ENCODE data around the gene ARTN.

The ARTN gene

DNA sequence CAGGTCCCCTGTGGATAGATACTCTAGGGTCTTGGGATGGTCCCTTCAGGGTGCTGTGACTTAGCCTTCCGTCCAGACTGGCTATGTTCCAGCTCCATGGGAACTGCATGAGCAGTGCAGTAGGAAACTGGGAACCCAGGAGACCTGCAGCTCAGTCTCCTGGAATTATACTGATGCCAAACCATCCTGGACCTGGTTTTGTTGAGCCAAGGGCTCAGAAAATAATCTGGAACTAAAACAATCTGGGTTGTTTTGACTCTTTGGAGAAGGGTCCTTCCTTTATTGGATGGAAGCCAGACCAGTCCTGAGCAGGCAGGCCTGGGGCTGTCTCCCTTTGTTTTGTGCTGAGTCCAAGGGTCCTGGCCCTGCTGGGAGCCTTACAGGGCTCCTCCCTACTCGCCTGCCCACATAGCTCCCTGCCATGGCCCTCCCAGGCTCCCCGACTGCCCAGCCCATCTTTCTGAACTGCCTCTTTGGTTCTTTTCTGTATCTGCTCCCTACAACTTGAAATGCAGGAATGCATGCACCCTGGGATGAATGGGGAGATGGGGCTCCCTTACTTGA, 14.4 kb downstream of the ARTN start:
- TF ChIP-seq CEBPB (IDR thresholded peaks at IDR 0.05) (no peak), TCF12 (IDR thresholded peaks at IDR 0.05; ENCODE audit: low read depth) (no peak), TAF1 (IDR thresholded peaks at IDR 0.05; ENCODE audit: low read depth) (no peak), CREB1 (IDR thresholded peaks at IDR 0.05; ENCODE audit: low read depth) (no peak), ZBTB7A (IDR thresholded peaks at IDR 0.05; ENCODE audit: low read depth) (no peak), TEAD4 (IDR thresholded peaks at IDR 0.05) (no peak), EGR1 (IDR thresholded peaks at IDR 0.05) (no peak), YY1 (IDR thresholded peaks at IDR 0.05; ENCODE audit: low read depth) (no peak), FOXM1 (IDR thresholded peaks at IDR 0.05; ENCODE audit: borderline replicate concordance, low read depth) (no peak), EP300 (IDR thresholded peaks at IDR 0.05; ENCODE audit: borderline replicate concordance) (no peak), NFIC (IDR thresholded peaks at IDR 0.05) (no peak)
- TF ChIP-seq, protein P1, sequence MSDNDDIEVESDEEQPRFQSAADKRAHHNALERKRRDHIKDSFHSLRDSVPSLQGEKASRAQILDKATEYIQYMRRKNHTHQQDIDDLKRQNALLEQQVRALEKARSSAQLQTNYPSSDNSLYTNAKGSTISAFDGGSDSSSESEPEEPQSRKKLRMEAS (IDR thresholded peaks at IDR 0.05) = no peak
- TF ChIP-seq, protein P2, sequence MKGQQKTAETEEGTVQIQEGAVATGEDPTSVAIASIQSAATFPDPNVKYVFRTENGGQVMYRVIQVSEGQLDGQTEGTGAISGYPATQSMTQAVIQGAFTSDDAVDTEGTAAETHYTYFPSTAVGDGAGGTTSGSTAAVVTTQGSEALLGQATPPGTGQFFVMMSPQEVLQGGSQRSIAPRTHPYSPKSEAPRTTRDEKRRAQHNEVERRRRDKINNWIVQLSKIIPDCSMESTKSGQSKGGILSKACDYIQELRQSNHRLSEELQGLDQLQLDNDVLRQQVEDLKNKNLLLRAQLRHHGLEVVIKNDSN (IDR thresholded peaks at IDR 0.05) = no peak

DNA sequence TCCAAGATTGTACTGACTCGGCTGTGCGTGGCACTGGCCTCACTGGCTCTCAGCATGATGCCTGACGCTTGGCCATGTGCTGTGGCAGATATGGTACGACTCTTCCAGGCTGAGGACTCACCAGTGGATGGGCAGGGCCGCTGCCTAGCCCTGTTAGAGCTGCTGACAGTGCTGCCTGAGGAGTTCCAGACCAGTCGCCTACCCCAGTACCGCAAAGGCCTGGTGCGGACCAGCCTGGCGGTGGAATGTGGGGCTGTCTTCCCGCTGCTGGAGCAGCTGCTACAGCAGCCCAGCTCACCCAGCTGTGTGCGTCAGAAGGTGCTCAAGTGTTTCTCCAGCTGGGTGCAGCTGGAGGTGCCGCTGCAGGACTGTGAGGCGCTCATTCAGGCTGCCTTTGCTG, 16.1 kb downstream of the ARTN start:
- TF ChIP-seq NFIC (IDR thresholded peaks at IDR 0.05) = no peak
- TF ChIP-seq EGR1 (IDR thresholded peaks at IDR 0.05) = no peak
- no peak for TF ChIP-seq EP300 (IDR thresholded peaks at IDR 0.05; ENCODE audit: borderline replicate concordance)
- TF ChIP-seq TEAD4 (IDR thresholded peaks at IDR 0.05) = no peak
- no peak for TF ChIP-seq YY1 (IDR thresholded peaks at IDR 0.05; ENCODE audit: low read depth)
- TF ChIP-seq FOXM1 (IDR thresholded peaks at IDR 0.05; ENCODE audit: borderline replicate concordance, low read depth) = no peak
- TF ChIP-seq, protein P1 (IDR thresholded peaks at IDR 0.05) = no peak
- no peak for TF ChIP-seq TCF12 (IDR thresholded peaks at IDR 0.05; ENCODE audit: low read depth)
- TF ChIP-seq CEBPB (IDR thresholded peaks at IDR 0.05) = no peak
- no peak for TF ChIP-seq CREB1 (IDR thresholded peaks at IDR 0.05; ENCODE audit: low read depth)

DNA sequence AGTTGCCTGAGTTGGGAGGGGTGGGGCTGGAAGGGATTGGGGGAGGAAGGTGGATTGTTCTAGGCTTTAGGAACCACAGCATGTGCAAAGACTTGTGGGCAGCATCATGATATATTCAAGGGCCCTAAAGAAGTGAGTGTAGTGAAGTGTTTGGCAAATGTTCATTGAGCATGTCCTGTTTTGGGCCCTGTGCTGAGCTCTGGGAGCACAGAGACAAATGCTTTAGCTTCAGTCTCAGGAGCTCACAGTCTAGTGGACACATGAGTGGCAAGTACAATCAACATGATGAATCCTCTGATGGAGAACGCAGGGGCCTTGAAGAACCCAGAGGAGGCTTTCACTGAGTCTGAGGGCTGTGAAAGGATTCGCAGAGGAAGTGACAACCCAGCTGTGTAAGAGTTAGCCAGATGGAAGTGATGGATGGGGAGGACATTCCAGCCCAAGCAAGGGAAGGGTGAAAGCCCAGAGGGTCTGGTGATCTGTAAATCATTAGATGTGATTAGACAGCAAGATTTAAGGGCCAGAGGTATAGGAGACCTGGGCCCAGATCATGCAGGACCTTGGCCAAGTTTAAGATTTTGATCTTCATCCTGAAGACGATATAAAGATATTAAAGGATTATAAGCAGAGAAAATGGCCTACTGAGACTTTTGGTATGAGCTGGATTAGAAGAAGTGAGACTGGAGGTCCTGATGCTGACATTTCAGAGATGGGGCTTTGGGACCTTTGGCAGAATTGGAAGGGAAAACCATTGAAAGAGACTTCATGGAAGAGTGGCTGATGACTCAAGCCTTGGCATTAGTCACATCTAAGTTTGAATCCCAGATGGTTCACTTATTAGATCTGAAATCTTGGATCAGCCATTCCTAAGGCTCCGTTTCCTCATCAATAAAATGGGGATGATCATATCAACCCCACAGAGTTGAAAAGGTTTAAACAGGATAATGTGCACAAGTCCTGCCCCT, 17.7 kb downstream of the ARTN start:
- TF ChIP-seq TAF1 (IDR thresholded peaks at IDR 0.05; ENCODE audit: low read depth) = no peak
- no peak for TF ChIP-seq TEAD4 (IDR thresholded peaks at IDR 0.05)
- TF ChIP-seq EP300 (IDR thresholded peaks at IDR 0.05; ENCODE audit: borderline replicate concordance) = no peak

DNA sequence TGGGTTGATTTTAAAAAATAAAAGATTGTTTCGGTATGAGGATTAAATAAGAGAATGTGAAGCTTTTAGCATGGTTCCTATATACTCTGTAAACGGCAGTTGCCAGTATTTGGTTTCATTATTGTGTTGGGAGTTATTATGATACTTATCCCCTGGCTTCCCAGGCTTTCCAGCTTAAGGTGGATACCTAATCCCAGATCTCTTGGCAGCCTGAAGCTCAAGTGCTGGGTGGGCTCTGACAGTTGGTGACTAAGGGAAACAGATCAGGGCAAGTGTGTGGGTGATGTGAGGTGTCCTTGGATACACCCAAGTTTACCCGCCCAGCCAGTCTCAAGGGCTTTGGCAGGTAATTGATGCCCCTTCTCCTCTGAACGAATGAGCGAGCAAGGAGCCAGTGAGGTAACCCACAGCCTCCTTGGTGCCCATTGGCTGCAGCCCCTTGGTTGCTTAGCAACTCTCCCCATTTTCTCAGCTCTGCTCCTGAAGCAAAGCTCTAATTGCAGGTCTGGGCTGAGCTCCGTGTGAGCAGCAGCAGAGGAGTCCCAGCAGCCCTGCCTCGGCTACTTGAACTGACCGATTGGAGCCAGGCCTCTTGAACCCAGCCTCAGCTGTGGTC, 19.2 kb downstream of the ARTN start:
- TF ChIP-seq EGR1 (IDR thresholded peaks at IDR 0.05) (no peak), CREB1 (IDR thresholded peaks at IDR 0.05; ENCODE audit: low read depth) (no peak), FOXM1 (IDR thresholded peaks at IDR 0.05; ENCODE audit: borderline replicate concordance, low read depth) (no peak), TAF1 (IDR thresholded peaks at IDR 0.05; ENCODE audit: low read depth) (no peak), TEAD4 (IDR thresholded peaks at IDR 0.05) (no peak), YY1 (IDR thresholded peaks at IDR 0.05; ENCODE audit: low read depth) (no peak), CEBPB (IDR thresholded peaks at IDR 0.05) (no peak), TCF12 (IDR thresholded peaks at IDR 0.05; ENCODE audit: low read depth) (no peak), RAD21 (IDR thresholded peaks at IDR 0.05; ENCODE audit: low read depth) (no peak), ZBTB7A (IDR thresholded peaks at IDR 0.05; ENCODE audit: low read depth) (no peak), EP300 (IDR thresholded peaks at IDR 0.05; ENCODE audit: borderline replicate concordance) (no peak), NFIC (IDR thresholded peaks at IDR 0.05) (no peak)
- TF ChIP-seq, protein P2 (IDR thresholded peaks at IDR 0.05) = no peak
- TF ChIP-seq, protein P3, sequence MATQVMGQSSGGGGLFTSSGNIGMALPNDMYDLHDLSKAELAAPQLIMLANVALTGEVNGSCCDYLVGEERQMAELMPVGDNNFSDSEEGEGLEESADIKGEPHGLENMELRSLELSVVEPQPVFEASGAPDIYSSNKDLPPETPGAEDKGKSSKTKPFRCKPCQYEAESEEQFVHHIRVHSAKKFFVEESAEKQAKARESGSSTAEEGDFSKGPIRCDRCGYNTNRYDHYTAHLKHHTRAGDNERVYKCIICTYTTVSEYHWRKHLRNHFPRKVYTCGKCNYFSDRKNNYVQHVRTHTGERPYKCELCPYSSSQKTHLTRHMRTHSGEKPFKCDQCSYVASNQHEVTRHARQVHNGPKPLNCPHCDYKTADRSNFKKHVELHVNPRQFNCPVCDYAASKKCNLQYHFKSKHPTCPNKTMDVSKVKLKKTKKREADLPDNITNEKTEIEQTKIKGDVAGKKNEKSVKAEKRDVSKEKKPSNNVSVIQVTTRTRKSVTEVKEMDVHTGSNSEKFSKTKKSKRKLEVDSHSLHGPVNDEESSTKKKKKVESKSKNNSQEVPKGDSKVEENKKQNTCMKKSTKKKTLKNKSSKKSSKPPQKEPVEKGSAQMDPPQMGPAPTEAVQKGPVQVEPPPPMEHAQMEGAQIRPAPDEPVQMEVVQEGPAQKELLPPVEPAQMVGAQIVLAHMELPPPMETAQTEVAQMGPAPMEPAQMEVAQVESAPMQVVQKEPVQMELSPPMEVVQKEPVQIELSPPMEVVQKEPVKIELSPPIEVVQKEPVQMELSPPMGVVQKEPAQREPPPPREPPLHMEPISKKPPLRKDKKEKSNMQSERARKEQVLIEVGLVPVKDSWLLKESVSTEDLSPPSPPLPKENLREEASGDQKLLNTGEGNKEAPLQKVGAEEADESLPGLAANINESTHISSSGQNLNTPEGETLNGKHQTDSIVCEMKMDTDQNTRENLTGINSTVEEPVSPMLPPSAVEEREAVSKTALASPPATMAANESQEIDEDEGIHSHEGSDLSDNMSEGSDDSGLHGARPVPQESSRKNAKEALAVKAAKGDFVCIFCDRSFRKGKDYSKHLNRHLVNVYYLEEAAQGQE (IDR thresholded peaks at IDR 0.05; ENCODE audit: low read depth) = no peak
- TF ChIP-seq, protein P1 (IDR thresholded peaks at IDR 0.05) = no peak

DNA sequence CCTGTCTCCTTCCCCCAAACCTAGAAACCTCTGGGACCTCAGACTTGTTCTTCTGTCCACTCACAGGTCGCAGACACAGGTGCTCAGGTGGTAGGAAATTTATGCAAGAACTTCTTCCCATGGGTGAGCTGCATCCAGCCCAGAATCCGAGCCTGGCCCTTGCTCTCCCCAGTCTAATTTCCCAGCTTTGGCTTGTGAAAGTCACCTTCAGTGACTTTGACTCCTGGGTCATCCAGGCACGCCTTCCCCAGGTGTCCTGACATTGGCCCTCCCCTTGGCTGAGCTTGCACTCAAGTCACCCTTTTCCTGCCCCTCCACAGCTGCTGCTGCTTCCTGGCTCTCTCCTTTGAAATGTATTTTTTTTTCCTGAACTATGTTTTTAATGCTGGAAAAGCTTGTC, 19.8 kb downstream of the ARTN start:
- TF ChIP-seq NFIC (IDR thresholded peaks at IDR 0.05) (no peak), EP300 (IDR thresholded peaks at IDR 0.05; ENCODE audit: borderline replicate concordance) (no peak), YY1 (IDR thresholded peaks at IDR 0.05; ENCODE audit: low read depth) (no peak), RAD21 (IDR thresholded peaks at IDR 0.05; ENCODE audit: low read depth) (no peak), EGR1 (IDR thresholded peaks at IDR 0.05) (no peak), TAF1 (IDR thresholded peaks at IDR 0.05; ENCODE audit: low read depth) (no peak)
- TF ChIP-seq, protein P1 (IDR thresholded peaks at IDR 0.05) = no peak
- TF ChIP-seq, protein P3 (IDR thresholded peaks at IDR 0.05; ENCODE audit: low read depth) = no peak
